CD4-positive, alpha-beta T cell treated with Interferon gamma for 1 hour (primary cell): ENCODE results near the gene POLR2L.

Experiments
- DNase-seq: peaks from one replicate; pipeline ENCODE4 v3.0.0-alpha.2; 2020

Gene POLR2L

GRCh38 chr11:842370-843002 is at the start of gene POLR2L, which contains the start of gene TSPAN4:
POLR2L (minus strand) TSS chr11:842529; CDS start chr11:842508, 21 bp downstream.
TSPAN4 (plus strand) TSS chr11:842852; CDS start chr11:850305, 7,453 bp downstream.
- peak; percentile 80 for DNase-seq

- DNase-seq: no peak
Measured at GRCh38 chr11:890794-891540, 48.6 kb upstream of the POLR2L start.

- no peak for DNase-seq
Measured at GRCh38 chr11:889687-890475, 47.6 kb upstream of the POLR2L start.

GRCh38 chr11:889257-889656 is 46.9 kb upstream of the POLR2L start:
- DNase-seq: no peak

- DNase-seq: no peak
Measured at GRCh38 chr11:888310-889212, 46.2 kb upstream of the POLR2L start.

GRCh38 chr11:887589-887988 is 45.3 kb upstream of the POLR2L start:
- no peak for DNase-seq

- no peak for DNase-seq
Measured at GRCh38 chr11:886568-886967, 44.2 kb upstream of the POLR2L start.

GRCh38 chr11:884578-885070 is 42.3 kb upstream of the POLR2L start:
- no peak for DNase-seq

- no peak for DNase-seq
Measured at GRCh38 chr11:883527-883926, 41.2 kb upstream of the POLR2L start.

GRCh38 chr11:882596-882995 is 40.3 kb upstream of the POLR2L start:
- no peak for DNase-seq

GRCh38 chr11:880447-880846 is 38.1 kb upstream of the POLR2L start:
- no peak for DNase-seq

- DNase-seq: no peak
Measured at GRCh38 chr11:877565-877964, 35.2 kb upstream of the POLR2L start.

- no peak for DNase-seq
Measured at GRCh38 chr11:876545-876944, 34.2 kb upstream of the POLR2L start.

GRCh38 chr11:875769-876301 is 33.5 kb upstream of the POLR2L start:
- DNase-seq: no peak

- no peak for DNase-seq
Measured at GRCh38 chr11:875203-875602, 32.9 kb upstream of the POLR2L start.

- DNase-seq: no peak
Measured at GRCh38 chr11:873706-874105, 31.4 kb upstream of the POLR2L start.

- DNase-seq: no peak
Measured at GRCh38 chr11:872799-873198, 30.5 kb upstream of the POLR2L start.

- DNase-seq: no peak
Measured at GRCh38 chr11:871472-871871, 29.1 kb upstream of the POLR2L start.

- DNase-seq: no peak
Measured at GRCh38 chr11:870418-870817, 28.1 kb upstream of the POLR2L start.

GRCh38 chr11:870127-870413 is 27.7 kb upstream of the POLR2L start:
- no peak for DNase-seq

GRCh38 chr11:869399-870126 is 27.2 kb upstream of the POLR2L start:
- DNase-seq: no peak

- DNase-seq: no peak
Measured at GRCh38 chr11:868802-869201, 26.5 kb upstream of the POLR2L start.
